GM19438 (cell line): ENCODE results near the gene F11R.
"Not testable (repeated sequence)": the region's sequence is repeated elsewhere in the genome, so short reads cannot be mapped to it uniquely, and the experiment has no call there.

ENCODE experiments used
- ATAC-seq: cut with Tn5 transposase; IDR thresholded peaks from one replicate; pipeline ENCODE4 v1.9.1; 2021; ENCODE audit warnings: low read depth; ENCODE audit not compliant: unreplicated experiment

F11R gene

GRCh38 chr1:161020509-161021164 is at the start of gene F11R:
TSS of gene F11R (minus strand) at chr1:161021152. CDS start at chr1:161021073, 79 bp downstream.
- ATAC-seq: peak; percentile 45

GRCh38 chr1:161069731-161070270 is 48.8 kb upstream of the F11R start, which contains the start of gene ARHGAP30:
TSS of gene ARHGAP30 (minus strand) at chr1:161069891. CDS start at chr1:161069624, 267 bp downstream.
- ATAC-seq: peak; percentile 83

- peak; percentile 7 for ATAC-seq
Measured at GRCh38 chr1:161069241-161069640, 48.3 kb upstream of the F11R start.

GRCh38 chr1:161068306-161069234 is 47.6 kb upstream of the F11R start:
- peak; percentile 56 for ATAC-seq

GRCh38 chr1:161066694-161067093 is 45.7 kb upstream of the F11R start:
- ATAC-seq: no peak

- ATAC-seq: not testable (repeated sequence)
Measured at GRCh38 chr1:161065681-161066080, 44.7 kb upstream of the F11R start.

GRCh38 chr1:161063936-161064335 is 43.0 kb upstream of the F11R start:
- ATAC-seq: not testable (repeated sequence)

- ATAC-seq: no peak
Measured at GRCh38 chr1:161061419-161061818, 40.5 kb upstream of the F11R start.

- ATAC-seq: no peak
Measured at GRCh38 chr1:161059293-161059692, 38.3 kb upstream of the F11R start.

- ATAC-seq: no peak
Measured at GRCh38 chr1:161054805-161055204, 33.9 kb upstream of the F11R start.

- no peak for ATAC-seq
Measured at GRCh38 chr1:161054232-161054631, 33.3 kb upstream of the F11R start.

GRCh38 chr1:161052899-161053298 is 31.9 kb upstream of the F11R start:
- no peak for ATAC-seq

GRCh38 chr1:161051219-161051618 is 30.3 kb upstream of the F11R start:
- no peak for ATAC-seq

- no peak for ATAC-seq
Measured at GRCh38 chr1:161048949-161049722, 28.2 kb upstream of the F11R start.

- ATAC-seq: no peak
Measured at GRCh38 chr1:161047436-161048420, 26.8 kb upstream of the F11R start.

- ATAC-seq: no peak
Measured at GRCh38 chr1:161046605-161047228, 25.8 kb upstream of the F11R start.

GRCh38 chr1:161045736-161046604 is 25.0 kb upstream of the F11R start, which contains the start of gene USF1:
TSS of gene USF1 (minus strand) at chr1:161045977. CDS start at chr1:161043275, 2,702 bp downstream.
- peak; percentile 45 for ATAC-seq
